Mononuclear cell (primary cell): ENCODE results near the gene ZNF594. TPM values are rescaled to one million over a fixed set of nuclear protein-coding genes. Genes with fewer than 3 reads are reported as not detected.

Experiments used
- H3K27me3 ChIP-seq: 2 replicates; pipeline ENCODE4 v1.6.0; 2011; ENCODE audit warnings: low read length, control low read depth; ENCODE audit not compliant: insufficient read depth
- H3K4me1 ChIP-seq: 2 replicates; pipeline ENCODE4 v1.5.1; 2011; ENCODE audit warnings: mild to moderate bottlenecking, low read length, control low read depth; ENCODE audit not compliant: insufficient read depth
- H3K4me3 ChIP-seq: 2 replicates; pipeline ENCODE4 v1.5.1; 2011; ENCODE audit warnings: mild to moderate bottlenecking, low read length, moderate library complexity
- H3K9me3 ChIP-seq: 2 replicates; pipeline ENCODE4 v1.5.1; 2011; ENCODE audit warnings: low read depth, mild to moderate bottlenecking, control low read depth, low read length
- total RNA-seq: library from RNA; depleted of rRNA; stranded (reverse); fragments of >200 nt; gene quantifications from one replicate; pipeline ENCODE4 v1.2.3, GENCODE V29; 2012

The ZNF594 gene
- total RNA-seq, 1 donor = 3.1 TPM

DNA sequence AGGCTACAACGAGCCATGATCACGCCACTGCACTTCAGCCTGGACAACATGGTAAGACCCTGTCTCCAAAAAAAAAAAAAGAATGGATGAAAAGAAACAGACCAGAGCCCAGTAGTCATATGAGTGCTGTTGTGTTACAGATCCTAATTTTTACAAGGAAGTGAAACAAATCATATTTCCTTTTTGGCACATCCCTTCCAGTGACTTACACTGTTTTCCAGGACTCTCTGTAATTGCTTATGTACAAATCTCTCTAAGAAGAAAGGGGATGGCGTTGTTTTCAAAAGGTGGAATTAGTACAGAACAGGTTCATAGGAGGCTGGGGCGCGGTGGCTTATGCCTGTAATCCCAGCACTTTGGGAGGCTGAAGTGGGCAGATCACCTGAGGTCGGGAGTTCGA lies 19.8 kb upstream of the ZNF594 start:
- Histone ChIP-seq H3K4me1 (peaks cover 47% of the 10 kb centered on the region), H3K27me3 (no peaks in the 10 kb centered on the region), H3K9me3 (no peaks in the 10 kb centered on the region), H3K4me3 (no peak overlapping the region)

DNA sequence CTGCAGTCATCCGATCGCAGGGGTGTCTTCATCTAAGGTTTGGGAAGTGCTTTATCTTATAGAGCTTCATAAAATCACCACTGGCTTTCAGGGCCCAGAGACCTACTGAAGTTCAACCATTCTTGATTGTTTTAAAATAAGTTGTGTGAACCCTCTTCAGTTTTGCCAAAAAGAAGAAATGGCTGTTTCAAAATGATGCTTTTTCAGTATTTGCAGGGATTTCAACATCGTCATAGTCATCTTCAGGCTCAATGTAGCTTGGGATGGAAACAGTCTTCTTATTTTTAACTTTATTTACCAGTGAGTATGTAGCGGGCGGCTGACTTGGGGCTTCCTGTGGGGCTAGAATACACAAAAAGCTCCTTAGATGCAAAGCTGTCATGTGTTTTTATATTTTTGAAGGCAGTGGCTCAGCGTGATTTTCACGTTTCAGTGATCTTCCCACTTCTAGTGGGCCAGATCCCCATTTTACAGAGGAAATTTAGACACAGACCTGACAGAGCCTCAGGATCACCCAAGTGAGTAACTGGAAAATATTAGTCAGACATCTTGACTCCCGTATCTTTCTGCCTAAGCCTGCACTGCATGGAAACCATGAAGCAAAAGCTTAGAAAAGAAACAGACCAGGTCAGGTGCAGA lies 19.1 kb upstream of the ZNF594 start:
- no peaks in the 10 kb centered on the region for H3K9me3 ChIP-seq
- H3K4me1 ChIP-seq = peaks cover 47% of the 10 kb centered on the region
- H3K27me3 ChIP-seq = no peaks in the 10 kb centered on the region
- H3K4me3 ChIP-seq = no peak overlapping the region

DNA sequence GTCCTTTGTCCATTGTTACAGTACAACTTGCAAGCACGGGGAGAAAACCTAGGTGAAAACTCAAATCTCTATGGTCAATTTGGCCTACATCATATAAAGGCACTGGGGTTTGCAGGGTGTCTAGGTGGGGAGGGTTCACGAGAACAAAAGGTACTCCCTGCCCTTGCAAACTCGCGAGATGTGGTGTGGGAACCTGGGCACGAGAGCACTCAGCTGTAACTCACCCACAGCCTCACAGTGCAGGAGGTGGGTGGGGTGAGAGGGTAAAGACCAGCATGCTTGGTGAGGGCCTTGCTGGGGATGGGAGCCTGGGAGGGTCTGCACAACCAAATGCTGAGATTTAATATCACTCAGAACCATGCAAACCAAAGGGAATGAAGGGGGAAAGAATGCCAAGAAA lies 18.4 kb upstream of the ZNF594 start:
- H3K27me3 ChIP-seq = no peaks in the 10 kb centered on the region
- no peaks in the 10 kb centered on the region for H3K9me3 ChIP-seq
- H3K4me3 ChIP-seq = no peak overlapping the region
- H3K4me1 ChIP-seq = peaks cover 47% of the 10 kb centered on the region

- H3K4me3 ChIP-seq = no peak overlapping the region
- H3K4me1 ChIP-seq = peaks cover 47% of the 10 kb centered on the region
- H3K27me3 ChIP-seq = no peaks in the 10 kb centered on the region
- no peaks in the 10 kb centered on the region for H3K9me3 ChIP-seq
Measured at GRCh38 chr17:5209396-5209795, 17.7 kb upstream of the ZNF594 start.

- H3K9me3 ChIP-seq = no peaks in the 10 kb centered on the region
- H3K4me1 ChIP-seq = peaks cover under 1% of the 10 kb centered on the region
- H3K4me3 ChIP-seq = no peak overlapping the region
- H3K27me3 ChIP-seq = no peaks in the 10 kb centered on the region
Measured at GRCh38 chr17:5203908-5204294, 12.2 kb upstream of the ZNF594 start.

DNA sequence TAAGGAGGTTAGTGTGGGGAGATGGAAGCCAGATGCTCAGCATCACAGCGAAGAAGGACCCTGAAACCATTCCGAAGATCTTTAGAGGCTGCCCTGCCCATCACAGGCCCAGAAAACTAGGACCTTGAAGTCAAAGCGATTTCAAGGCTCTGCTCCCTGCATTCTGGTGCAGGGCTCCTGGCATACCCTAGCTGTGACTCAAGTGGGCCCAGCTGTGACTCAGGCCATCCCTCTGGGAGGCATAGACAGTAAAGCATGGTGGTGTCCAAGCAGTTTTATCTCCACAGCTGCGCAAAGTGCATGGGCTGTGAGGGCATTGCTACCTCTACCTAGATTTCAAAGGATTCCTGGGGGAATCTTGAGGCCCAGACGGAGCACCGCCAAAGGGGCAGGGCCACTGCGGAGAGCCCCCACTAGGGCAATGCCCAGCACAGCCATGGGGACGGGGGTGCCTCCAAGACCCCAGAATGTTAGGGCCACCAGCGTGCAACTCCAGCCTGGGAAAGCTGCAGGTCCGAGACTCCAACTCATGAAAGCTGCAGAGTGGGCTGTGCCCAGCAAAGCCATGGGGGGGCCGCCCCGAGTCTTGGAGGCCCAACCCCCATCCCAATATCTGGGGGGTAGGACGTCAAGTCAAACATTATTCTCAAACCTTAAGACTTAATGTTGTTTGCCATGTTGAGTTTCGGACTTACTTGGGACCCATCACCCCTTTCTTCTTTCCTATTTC lies 11.7 kb upstream of the ZNF594 start:
- Histone ChIP-seq H3K4me1 (peaks cover 6% of the 10 kb centered on the region), H3K9me3 (no peaks in the 10 kb centered on the region), H3K27me3 (no peaks in the 10 kb centered on the region), H3K4me3 (no peak overlapping the region)

DNA sequence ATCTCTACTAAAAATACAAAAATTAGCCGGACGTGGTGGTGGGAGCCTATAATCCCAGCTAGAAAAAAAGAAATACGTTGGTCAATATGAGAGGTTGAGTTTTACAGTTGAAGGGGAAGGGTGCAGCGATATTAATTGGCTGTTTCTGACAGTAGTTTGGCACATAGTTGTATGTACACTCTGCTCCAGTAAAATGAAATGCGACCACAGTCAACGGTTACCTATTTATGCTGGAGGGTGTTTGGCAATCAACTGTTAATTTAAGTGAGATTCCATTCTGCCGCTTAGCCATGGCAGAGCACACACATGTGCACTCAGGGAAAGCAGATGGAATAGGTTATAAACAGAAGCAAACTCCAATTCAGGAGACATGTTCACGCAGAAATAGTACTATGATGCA lies 9.3 kb upstream of the ZNF594 start:
- Histone ChIP-seq H3K9me3 (no peaks in the 10 kb centered on the region), H3K4me1 (peaks cover 18% of the 10 kb centered on the region), H3K4me3 (no peak overlapping the region), H3K27me3 (no peaks in the 10 kb centered on the region)

DNA sequence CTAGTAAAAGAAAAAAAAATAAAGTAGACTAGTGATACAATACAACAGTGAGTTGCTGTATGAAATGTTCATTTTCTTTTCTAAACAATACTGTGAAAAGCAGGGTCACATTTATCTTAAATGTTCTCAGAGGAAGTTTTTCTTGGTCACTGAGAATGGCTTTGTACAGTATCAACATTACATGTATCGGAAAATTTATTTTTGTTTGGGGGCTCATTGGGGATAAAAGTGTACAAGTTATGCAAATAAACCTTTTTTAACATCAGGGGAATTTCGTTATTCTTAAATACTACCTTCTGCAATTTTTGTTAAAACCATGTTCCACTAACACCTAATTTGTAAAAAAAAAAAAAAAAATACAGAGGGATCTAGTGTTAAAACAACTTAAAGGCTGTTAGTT lies 8.7 kb upstream of the ZNF594 start:
- Histone ChIP-seq H3K9me3 (no peaks in the 10 kb centered on the region), H3K4me1 (peaks cover 18% of the 10 kb centered on the region), H3K4me3 (no peak overlapping the region), H3K27me3 (no peaks in the 10 kb centered on the region)

DNA sequence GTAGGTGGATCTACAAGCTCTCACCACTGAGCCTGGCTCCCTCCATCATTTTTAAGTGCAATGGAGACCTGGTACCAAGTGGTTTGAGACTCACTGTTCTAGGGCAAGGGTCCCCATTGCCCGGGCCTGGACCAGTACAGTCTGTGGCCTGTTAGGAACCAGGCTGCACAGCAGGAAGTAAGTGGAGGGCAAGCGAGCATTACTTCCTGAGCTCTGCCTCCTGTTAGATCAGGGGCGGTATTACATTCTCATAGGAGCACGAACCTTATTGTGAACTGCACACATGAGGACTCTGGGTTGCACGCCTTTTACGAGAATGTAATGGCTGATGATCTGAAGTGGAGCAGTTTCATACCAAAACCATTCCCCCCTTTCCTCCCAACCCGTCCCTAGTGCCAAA lies 6.8 kb upstream of the ZNF594 start:
- no peak overlapping the region for H3K4me3 ChIP-seq
- no peaks in the 10 kb centered on the region for H3K27me3 ChIP-seq
- H3K9me3 ChIP-seq = no peaks in the 10 kb centered on the region
- H3K4me1 ChIP-seq = peaks cover 18% of the 10 kb centered on the region

GRCh38 chr17:5194346-5194745 lies 2.7 kb upstream of the ZNF594 start:
- Histone ChIP-seq H3K4me3 (no peak overlapping the region), H3K9me3 (no peaks in the 10 kb centered on the region), H3K27me3 (no peaks in the 10 kb centered on the region), H3K4me1 (peaks cover 37% of the 10 kb centered on the region)

GRCh38 chr17:5184288-5184687 lies 7.4 kb downstream of the ZNF594 start:
- Histone ChIP-seq H3K4me1 (no peaks in the 10 kb centered on the region), H3K9me3 (peaks cover 71% of the 10 kb centered on the region), H3K27me3 (no peaks in the 10 kb centered on the region), H3K4me3 (no peak overlapping the region)

DNA sequence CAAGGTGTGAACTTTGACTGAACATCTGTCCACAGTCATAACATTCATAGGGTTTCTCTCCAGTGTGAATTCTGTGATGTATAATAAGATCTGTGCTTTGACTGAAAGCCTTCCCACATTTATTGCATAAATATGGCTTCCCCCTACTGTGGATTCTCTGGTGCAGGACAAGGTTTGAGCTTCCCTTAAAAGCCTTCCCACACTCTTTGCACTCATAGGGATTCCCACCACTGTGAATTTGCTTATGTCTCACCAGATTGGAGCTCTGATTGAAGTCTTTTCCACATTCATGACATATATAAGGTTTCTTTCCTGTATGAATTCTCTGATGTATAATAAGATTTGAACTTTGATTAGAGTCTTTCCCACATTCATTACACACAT lies 8.3 kb downstream of the ZNF594 start:
- Histone ChIP-seq H3K4me3 (no peak overlapping the region), H3K9me3 (peaks cover 78% of the 10 kb centered on the region)

DNA sequence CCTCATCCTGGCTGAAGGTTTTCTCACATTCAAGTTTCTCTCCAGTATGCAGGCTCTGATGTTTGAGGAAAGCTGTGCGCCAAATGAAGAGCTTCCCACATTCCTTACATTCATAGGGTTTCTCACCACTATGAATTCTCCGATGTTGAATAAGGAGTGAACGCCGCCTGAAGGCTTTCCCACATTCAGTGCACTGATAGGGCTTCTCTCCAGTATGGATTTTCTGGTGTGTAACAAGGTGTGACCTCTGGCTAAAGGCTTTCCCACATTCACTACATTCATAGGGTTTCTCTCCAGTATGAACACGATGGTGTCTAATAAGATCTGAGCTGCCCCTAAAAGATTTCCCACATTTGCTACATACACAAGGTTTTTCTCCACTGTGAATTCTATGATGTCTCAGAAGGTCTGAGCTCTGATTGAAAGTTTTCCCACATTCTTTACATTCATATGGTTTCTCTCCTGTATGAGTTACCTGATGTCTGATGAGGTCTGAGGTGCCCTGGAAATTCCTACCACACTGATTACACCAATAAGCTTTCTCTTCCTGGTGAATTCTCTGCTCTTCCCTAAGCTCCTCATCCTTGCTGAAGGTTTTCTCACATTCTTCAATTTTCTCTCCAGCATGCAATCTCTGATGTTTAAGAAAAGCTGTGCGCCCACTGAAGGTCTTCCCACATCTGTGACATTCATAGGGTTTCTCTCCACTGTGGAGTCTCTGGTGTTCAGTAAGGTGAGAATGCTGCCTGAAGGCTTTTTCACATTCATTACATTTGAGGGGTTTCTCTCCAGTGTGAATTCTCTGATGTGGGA lies 8.9 kb downstream of the ZNF594 start:
- Histone ChIP-seq H3K9me3 (peaks cover 84% of the 10 kb centered on the region), H3K4me1 (no peaks in the 10 kb centered on the region), H3K27me3 (no peaks in the 10 kb centered on the region), H3K4me3 (no peak overlapping the region)

More for the DNA sequence above, 8.3 kb downstream of the ZNF594 start:
- Histone ChIP-seq H3K4me1 (no peaks in the 10 kb centered on the region), H3K27me3 (no peaks in the 10 kb centered on the region)

DNA sequence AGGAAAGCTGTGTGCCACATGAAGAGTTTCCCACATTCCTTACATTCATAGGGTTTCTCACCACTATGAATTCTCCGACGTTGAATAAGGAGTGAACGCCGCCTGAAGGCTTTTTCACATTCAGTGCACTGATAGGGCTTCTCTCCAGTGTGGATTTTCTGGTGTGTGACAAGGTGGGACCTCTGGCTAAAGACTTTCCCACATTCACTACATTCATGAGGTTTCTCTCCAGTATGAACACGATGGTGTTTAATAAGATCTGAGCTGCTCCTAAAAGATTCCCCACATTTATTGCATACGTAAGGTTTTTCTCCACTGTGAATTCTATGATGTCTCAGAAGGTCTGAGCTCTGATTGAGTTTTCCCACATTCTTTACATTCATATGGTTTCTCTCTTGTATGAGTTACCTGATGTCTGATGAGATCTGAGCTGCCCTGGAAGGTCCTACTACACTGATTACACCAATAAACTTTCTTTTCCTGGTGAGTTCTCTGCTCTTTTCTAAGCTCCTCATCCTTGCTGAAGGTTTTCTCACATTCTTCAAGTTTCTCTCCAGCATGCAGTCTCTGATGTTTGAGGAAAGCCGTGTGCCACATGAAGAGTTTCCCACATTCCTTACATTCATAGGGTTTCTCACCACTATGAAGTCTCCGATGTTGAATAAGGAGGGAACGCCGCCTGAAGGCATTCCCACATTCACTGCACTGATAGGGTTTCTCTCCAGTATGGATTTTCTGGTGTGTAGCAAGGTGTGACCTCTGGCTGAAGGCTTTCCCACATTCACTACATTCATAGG lies 10.0 kb downstream of the ZNF594 start:
- Histone ChIP-seq H3K27me3 (no peaks in the 10 kb centered on the region), H3K4me1 (no peaks in the 10 kb centered on the region), H3K9me3 (peaks cover 78% of the 10 kb centered on the region), H3K4me3 (no peak overlapping the region)

DNA sequence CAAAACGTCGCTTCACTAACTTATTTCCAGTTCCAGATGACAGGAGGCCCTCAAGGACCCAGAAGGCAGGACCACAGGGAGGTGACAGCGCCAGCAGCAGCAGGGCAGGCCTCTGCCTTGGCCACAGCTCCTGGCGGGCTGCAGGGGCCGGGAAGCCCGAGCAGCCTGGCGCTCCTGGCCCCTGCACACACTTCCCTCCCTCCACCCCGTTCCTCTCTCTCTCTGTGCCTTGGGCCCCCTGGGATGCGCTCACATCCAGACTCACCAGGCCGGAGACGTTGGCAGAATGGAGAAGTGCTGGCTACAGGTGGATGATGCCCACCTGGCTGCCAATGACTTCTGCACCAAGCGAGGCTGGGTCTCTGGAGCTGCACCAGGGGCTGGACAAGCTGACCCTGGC lies 12.7 kb downstream of the ZNF594 start:
- Histone ChIP-seq H3K4me3 (no peak overlapping the region), H3K27me3 (no peaks in the 10 kb centered on the region), H3K4me1 (no peaks in the 10 kb centered on the region), H3K9me3 (peaks cover 60% of the 10 kb centered on the region)
